Measurements from ENCODE around the gene R3HDML.

Gene R3HDML

DNA sequence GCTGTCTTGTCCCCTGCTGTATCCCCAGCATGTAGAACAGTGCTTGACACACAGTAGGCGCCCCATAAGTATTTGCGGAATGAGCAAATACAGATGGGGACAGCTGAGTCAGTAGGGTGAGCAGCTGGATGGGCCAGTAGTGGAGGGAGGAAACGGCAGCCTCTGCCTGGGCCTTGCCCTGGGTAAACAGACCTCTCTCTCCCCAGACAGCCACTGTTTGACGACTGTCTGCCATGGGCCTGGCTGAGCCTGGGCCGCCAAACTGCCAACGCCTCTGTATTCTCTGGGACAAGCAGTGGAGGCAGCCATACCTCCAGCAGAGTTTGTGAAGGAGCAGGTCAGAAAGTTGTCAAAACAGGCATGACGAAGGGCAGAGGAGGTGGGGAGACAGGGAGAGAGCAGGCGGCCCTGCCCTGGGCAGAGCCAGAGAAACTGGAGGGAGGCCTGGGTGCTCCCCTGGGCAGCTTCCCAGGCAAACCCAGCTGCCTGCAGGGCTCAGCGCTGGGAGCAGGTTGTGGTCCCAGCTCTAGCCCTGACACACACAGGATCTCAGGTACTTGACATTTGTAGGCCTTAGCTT, 33.9 kb downstream of the R3HDML start:
- ChIA-PET CTCF (interaction anchor here (0.9 to 1.0 kb wide), 2 partner anchors 14 to 45 kb away, joined by 3 read pairs; no protein-coding TSS in a partner anchor), POLR2A (no interaction called here)
- DNase-seq (ENCODE audit: extremely low spot score): no peak
- TF ChIP-seq, protein P1, sequence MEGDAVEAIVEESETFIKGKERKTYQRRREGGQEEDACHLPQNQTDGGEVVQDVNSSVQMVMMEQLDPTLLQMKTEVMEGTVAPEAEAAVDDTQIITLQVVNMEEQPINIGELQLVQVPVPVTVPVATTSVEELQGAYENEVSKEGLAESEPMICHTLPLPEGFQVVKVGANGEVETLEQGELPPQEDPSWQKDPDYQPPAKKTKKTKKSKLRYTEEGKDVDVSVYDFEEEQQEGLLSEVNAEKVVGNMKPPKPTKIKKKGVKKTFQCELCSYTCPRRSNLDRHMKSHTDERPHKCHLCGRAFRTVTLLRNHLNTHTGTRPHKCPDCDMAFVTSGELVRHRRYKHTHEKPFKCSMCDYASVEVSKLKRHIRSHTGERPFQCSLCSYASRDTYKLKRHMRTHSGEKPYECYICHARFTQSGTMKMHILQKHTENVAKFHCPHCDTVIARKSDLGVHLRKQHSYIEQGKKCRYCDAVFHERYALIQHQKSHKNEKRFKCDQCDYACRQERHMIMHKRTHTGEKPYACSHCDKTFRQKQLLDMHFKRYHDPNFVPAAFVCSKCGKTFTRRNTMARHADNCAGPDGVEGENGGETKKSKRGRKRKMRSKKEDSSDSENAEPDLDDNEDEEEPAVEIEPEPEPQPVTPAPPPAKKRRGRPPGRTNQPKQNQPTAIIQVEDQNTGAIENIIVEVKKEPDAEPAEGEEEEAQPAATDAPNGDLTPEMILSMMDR (IDR thresholded peaks at IDR 0.05; ENCODE audit: control extremely low read depth, extremely low read depth, low read depth, missing control alignments): no peak

DNA sequence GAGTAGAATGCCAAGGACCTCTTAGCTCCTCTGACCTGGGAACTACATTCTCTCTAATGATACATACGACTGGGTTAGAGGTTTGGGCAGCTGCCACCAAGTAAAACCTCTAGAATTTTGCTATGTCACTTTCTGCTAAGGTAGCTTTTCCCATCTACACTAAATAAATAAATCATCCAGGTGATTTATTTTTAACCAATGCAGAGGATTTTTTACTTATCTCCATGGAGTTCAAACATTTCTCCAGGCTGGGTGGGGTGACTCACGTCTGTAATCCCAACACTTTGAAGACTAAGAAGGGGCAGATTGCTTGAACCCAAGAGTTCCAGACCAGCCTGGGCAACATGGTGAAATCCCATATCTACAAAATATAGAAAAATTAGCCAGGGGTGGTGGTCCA, 45.8 kb downstream of the R3HDML start:
- CTCF ChIA-PET: interaction anchor here (1.3 to 6.6 kb wide), 8 partner anchors 8 to 301 kb away, joined by 3 to 113 read pairs (median 7); no protein-coding TSS in a partner anchor

DNA sequence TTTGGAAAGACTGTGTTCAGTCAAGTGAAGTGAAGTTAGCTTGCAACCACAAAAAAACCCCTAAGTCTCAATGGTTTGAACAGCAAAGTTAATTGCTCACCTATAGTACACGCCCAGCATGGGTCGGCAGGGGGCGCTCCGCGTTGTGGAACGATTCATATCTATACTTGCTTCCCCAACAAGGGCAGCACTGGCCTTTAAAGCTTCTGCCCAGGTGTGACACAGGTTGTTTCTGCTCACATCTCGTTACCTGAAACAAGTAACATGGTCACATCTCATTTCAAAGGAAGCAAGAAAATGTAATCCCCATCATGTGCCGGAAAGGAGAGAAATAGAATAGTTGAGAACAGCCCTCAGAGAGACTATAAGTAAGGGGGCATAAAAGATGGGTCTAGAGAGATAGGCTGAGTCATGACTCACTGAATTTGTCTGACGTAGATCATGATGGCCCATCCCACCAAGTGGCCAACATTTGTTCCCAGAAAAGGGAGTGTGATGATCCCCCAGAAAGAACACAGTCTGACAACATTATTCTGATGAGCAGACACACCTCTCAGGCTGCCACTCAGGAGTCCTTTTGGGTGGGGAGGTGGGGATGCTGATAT, 47.7 kb downstream of the R3HDML start:
- DNase-seq (ENCODE audit: extremely low spot score): peak; percentile 75
- CTCF ChIA-PET: interaction anchor here (0.6 to 6.6 kb wide), 29 partner anchors 9 to 483 kb away, joined by 3 to 113 read pairs (median 4); partner anchors contain the start of gene FITM2
- TF ChIP-seq, protein P1 (IDR thresholded peaks at IDR 0.05; ENCODE audit: control extremely low read depth, extremely low read depth, low read depth, missing control alignments): peak; percentile 93
- POLR2A ChIA-PET: no interaction called here

More for the DNA sequence above, 45.8 kb downstream of the R3HDML start:
- TF ChIP-seq, protein P1 (IDR thresholded peaks at IDR 0.05; ENCODE audit: control extremely low read depth, extremely low read depth, low read depth, missing control alignments): no peak
- POLR2A ChIA-PET: interaction anchor here (0.6 kb wide), 1 partner anchor 171 kb away, joined by 3 read pairs; no protein-coding TSS in a partner anchor
- DNase-seq (ENCODE audit: extremely low spot score): no peak

DNA sequence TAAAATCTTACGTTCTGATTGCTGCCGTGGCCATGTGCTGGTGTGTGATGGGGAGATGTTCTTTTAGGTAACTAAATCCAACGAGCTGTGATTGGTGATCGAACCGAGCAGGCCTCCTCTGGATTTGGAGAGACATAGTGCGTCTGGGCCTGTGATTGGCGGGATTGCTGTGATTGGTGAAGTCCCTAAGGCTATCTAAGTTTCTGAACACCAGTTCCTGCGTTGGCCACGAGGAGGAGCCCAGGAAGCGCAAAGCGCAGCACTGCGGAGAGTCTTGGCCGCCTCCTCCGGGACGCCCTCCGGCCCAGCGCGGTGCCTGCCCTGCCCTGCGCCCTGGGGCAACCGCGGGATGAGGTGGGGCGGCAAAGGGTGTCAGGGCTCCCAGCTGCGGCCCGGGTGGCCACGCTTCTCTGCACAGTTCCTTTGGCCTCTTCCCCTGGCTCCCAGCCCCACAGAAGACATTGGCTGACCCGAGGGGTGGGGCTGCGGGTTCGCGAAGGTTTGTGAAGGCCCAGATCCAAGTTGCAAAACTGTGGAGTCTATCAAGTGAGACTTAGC, 51.7 kb downstream of the R3HDML start:
- TF ChIP-seq, protein P1 (IDR thresholded peaks at IDR 0.05; ENCODE audit: control extremely low read depth, extremely low read depth, low read depth, missing control alignments): peak; percentile 91
- ChIA-PET POLR2A (no interaction called here), CTCF (interaction anchor here (0.9 to 2.9 kb wide), 10 partner anchors 10 to 344 kb away, joined by 3 to 16 read pairs (median 6); no protein-coding TSS in a partner anchor)
- DNase-seq (ENCODE audit: extremely low spot score): peak; percentile 85

DNA sequence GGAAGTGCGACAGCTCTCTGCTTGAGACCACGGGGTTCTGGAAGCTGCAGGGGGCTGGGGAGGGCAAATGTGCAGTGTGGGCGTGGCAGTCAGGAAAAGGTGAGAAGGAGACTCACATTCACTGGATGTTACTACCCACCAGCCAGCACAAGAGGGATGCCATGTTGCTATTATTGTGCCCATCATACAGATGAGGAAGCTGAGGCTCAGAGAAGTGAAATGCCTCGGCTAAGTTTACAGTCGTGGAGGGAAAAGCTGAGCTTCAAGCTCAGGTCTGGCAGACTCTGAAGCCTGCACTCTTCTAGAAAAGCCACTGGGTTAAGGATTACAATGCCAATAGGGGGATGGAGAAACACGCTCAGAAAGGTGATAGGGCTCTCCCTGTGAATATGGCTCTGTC, 53.0 kb downstream of the R3HDML start:
- POLR2A ChIA-PET: no interaction called here
- no peak for DNase-seq (ENCODE audit: extremely low spot score)
- TF ChIP-seq, protein P1 (IDR thresholded peaks at IDR 0.05; ENCODE audit: control extremely low read depth, extremely low read depth, low read depth, missing control alignments): no peak
- CTCF ChIA-PET: interaction anchor here (0.7 to 2.9 kb wide), 13 partner anchors 9 to 228 kb away, joined by 3 to 16 read pairs (median 4); partner anchors contain the start of gene FITM2

DNA sequence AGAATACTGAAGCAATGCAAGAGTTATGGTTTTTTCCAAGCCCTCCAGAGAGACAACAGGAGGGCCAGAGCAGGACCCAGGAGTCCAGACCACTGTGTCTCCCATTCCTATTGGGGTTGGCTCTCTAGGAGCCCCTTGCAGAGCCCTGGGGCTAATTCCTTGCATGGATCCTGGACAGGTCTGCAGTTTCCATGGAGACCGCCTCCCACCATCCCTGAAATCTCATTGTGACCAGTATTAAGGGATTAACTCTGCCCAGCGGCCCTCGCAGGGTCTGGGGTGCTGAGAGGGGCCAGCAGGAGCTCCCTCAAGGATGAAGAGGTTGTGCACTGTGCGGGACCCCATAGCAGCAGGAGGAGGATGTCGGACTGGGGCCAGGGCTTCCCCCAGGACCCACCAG, 53.4 kb downstream of the R3HDML start:
- no peak for DNase-seq (ENCODE audit: extremely low spot score)
- TF ChIP-seq, protein P1 (IDR thresholded peaks at IDR 0.05; ENCODE audit: control extremely low read depth, extremely low read depth, low read depth, missing control alignments): no peak
- CTCF ChIA-PET: interaction anchor here (0.7 to 2.9 kb wide), 11 partner anchors 8 to 173 kb away, joined by 3 to 16 read pairs (median 5); partner anchors contain the start of gene FITM2
- POLR2A ChIA-PET: no interaction called here
